SK-N-SH treated with all-trans-retinoic acid at 6 μM for 48 hours (cell line): ENCODE data around the gene GREB1.

Experiments used
- ATAC-seq: fragments of 200-7000 bp; cut with Tn5 transposase; 3 replicates; pipeline ENCODE4 v1.9.1; 2020; ENCODE audit warnings: mild to moderate bottlenecking, moderate library complexity
- ARNTL ChIP-seq: fragments of 450-650 bp; formaldehyde crosslinking; IDR thresholded peaks from 2 replicates; pipeline ENCODE4 v1.5.0; 2020; ENCODE audit warnings: low read depth, mild to moderate bottlenecking, moderate library complexity, borderline replicate concordance
- BACH2 ChIP-seq: fragments of 250-450 bp; sonication (Bioruptor Pico); IDR thresholded peaks from 2 replicates; pipeline ENCODE4 v1.9.0; 2021; ENCODE audit warnings: mild to moderate bottlenecking, borderline replicate concordance
- CSDC2 ChIP-seq: fragments of 250-450 bp; sonication (Bioruptor Pico); IDR thresholded peaks from 2 replicates; pipeline ENCODE4 v1.5.0; 2020; ENCODE audit warnings: mild to moderate bottlenecking, moderate library complexity
- ESRRG ChIP-seq: fragments of 250-450 bp; sonication (Bioruptor Pico); IDR thresholded peaks from 2 replicates; pipeline ENCODE4 v1.6.1; 2021; ENCODE audit warnings: mild to moderate bottlenecking
- GLIS3 ChIP-seq: fragments of 250-450 bp; sonication (Bioruptor Pico); IDR thresholded peaks from 2 replicates; pipeline ENCODE4 v1.5.0; 2020; ENCODE audit warnings: mild to moderate bottlenecking, moderate library complexity
- ISL1 ChIP-seq: fragments of 250-450 bp; sonication (Bioruptor Pico); IDR thresholded peaks from 2 replicates; pipeline ENCODE4 v2.1.2; 2022; ENCODE audit warnings: mild to moderate bottlenecking, moderate library complexity
- OSR1 ChIP-seq: fragments of 250-450 bp; sonication (Bioruptor Pico); IDR thresholded peaks from 2 replicates; pipeline ENCODE4 v1.8.0; 2022; ENCODE audit warnings: moderate library complexity, mild to moderate bottlenecking, inconsistent platforms
- PPARA ChIP-seq: fragments of 250-450 bp; sonication (Bioruptor Pico); IDR thresholded peaks from 2 replicates; pipeline ENCODE4 v1.5.0; 2020; ENCODE audit warnings: mild to moderate bottlenecking, borderline replicate concordance
- RARB ChIP-seq: fragments of 250-450 bp; sonication (Bioruptor Pico); IDR thresholded peaks from 2 replicates; pipeline ENCODE4 v1.8.0; 2021; ENCODE audit warnings: mild to moderate bottlenecking, moderate library complexity
- TCF4 ChIP-seq: fragments of 250-450 bp; sonication (Bioruptor Pico); IDR thresholded peaks from 2 replicates; pipeline ENCODE4 v1.8.0; 2021; ENCODE audit warnings: mild to moderate bottlenecking, moderate library complexity, borderline replicate concordance
- TOX ChIP-seq: fragments of 250-450 bp; sonication (Bioruptor Pico); IDR thresholded peaks from 2 replicates; pipeline ENCODE4 v1.8.0; 2021; ENCODE audit warnings: mild to moderate bottlenecking, moderate library complexity, borderline replicate concordance
- ZC3H10 ChIP-seq: fragments of 250-450 bp; sonication (Bioruptor Pico); IDR thresholded peaks from 2 replicates; pipeline ENCODE4 v1.5.1; 2021; ENCODE audit warnings: mild to moderate bottlenecking, moderate library complexity
- ZFP3 ChIP-seq: fragments of 250-450 bp; sonication (Bioruptor Pico); IDR thresholded peaks from 2 replicates; pipeline ENCODE4 v1.5.0; 2020; ENCODE audit warnings: mild to moderate bottlenecking, moderate library complexity
- ZFP30 ChIP-seq: fragments of 450-650 bp; formaldehyde crosslinking; IDR thresholded peaks from 2 replicates; pipeline ENCODE4 v1.5.0; 2022; ENCODE audit warnings: mild to moderate bottlenecking, moderate library complexity
- ZNF70 ChIP-seq: fragments of 450-650 bp; formaldehyde crosslinking; IDR thresholded peaks from 2 replicates; pipeline ENCODE4 v1.5.0; 2020; ENCODE audit warnings: mild to moderate bottlenecking, moderate library complexity
- ZNF8 ChIP-seq: fragments of 450-650 bp; formaldehyde crosslinking; IDR thresholded peaks from 2 replicates; pipeline ENCODE4 v1.5.0; 2020; ENCODE audit warnings: mild to moderate bottlenecking, moderate library complexity
- TF ChIP-seq, protein P1 (sequence below): fragments of 250-450 bp; sonication (Bioruptor Pico); IDR thresholded peaks from 2 replicates; pipeline ENCODE4 v1.8.0; 2020; ENCODE audit warnings: mild to moderate bottlenecking, moderate library complexity, borderline replicate concordance
- TF ChIP-seq, protein P2 (sequence below): fragments of 250-450 bp; sonication (Bioruptor Pico); IDR thresholded peaks from 2 replicates; pipeline ENCODE4 v1.5.0; 2020; ENCODE audit warnings: mild to moderate bottlenecking, moderate library complexity
- TF ChIP-seq, protein P3 (sequence below): fragments of 250-450 bp; sonication (Bioruptor Pico); IDR thresholded peaks from 2 replicates; pipeline ENCODE4 v1.5.1; 2021; ENCODE audit warnings: mild to moderate bottlenecking, moderate library complexity
- TF ChIP-seq, protein P4 (sequence below): fragments of 250-450 bp; sonication (Bioruptor Pico); IDR thresholded peaks from 2 replicates; pipeline ENCODE4 v1.5.1; 2020; ENCODE audit warnings: low read depth, mild to moderate bottlenecking, moderate library complexity

The GREB1 gene

DNA sequence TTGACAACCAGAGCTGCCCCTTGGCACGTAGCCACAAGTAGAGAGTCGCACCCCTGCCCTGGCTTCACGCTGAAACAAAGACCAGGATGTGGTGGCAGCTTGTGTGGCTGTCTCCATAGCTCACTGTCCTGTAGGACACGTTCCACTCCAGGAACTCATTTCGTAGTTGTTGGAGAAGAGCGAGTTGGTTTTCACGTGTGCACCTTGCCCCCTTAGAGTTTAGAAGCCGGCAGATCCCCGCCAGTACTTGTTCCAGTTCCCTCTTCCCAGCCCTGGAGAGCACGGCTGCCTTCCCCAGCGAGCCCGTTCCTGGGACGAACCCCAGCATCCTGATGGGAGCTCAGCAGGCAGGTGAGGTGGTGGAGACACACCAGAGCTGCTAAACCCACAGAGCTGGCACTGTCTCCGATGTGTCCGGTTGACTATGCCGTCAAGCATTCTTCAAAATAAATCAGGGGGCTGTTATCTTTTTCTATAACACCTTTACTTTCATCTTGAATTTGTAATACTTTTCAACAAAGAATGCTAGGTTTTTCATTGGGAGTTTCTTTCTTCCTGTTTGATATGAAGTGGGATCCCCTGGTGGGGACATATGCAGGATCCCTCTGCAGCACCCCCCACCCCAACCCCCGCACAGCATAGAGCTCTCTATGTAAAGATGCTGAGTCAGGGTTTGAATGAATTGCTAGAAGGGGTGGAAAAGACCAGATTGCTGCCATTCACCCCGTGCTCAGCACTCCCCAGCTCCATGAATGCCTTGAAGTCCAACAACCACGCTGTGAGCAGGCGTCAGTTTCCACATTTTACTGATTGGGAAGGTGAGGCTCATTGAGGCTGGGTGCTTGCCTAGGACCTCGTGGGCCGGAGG is 44.5 kb downstream of the GREB1 start:
- TF ChIP-seq ZC3H10 (CRISPR knock-in tag) (no peak), TOX (CRISPR knock-in tag) (no peak), ISL1 (CRISPR knock-in tag) (no peak), ARNTL (CRISPR knock-in tag) (no peak), OSR1 (CRISPR knock-in tag) (no peak), ZFP3 (no peak), RARB (CRISPR knock-in tag) (no peak), BACH2 (CRISPR knock-in tag) (no peak), PPARA (no peak), ZNF70 (CRISPR knock-in tag) (no peak), TCF4 (no peak), ESRRG (no peak), CSDC2 (no peak), ZFP30 (CRISPR knock-in tag) (no peak)
- TF ChIP-seq, protein P1, sequence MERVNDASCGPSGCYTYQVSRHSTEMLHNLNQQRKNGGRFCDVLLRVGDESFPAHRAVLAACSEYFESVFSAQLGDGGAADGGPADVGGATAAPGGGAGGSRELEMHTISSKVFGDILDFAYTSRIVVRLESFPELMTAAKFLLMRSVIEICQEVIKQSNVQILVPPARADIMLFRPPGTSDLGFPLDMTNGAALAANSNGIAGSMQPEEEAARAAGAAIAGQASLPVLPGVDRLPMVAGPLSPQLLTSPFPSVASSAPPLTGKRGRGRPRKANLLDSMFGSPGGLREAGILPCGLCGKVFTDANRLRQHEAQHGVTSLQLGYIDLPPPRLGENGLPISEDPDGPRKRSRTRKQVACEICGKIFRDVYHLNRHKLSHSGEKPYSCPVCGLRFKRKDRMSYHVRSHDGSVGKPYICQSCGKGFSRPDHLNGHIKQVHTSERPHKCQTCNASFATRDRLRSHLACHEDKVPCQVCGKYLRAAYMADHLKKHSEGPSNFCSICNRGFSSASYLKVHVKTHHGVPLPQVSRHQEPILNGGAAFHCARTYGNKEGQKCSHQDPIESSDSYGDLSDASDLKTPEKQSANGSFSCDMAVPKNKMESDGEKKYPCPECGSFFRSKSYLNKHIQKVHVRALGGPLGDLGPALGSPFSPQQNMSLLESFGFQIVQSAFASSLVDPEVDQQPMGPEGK (CRISPR knock-in tag), result no peak
- TF ChIP-seq, protein P2, sequence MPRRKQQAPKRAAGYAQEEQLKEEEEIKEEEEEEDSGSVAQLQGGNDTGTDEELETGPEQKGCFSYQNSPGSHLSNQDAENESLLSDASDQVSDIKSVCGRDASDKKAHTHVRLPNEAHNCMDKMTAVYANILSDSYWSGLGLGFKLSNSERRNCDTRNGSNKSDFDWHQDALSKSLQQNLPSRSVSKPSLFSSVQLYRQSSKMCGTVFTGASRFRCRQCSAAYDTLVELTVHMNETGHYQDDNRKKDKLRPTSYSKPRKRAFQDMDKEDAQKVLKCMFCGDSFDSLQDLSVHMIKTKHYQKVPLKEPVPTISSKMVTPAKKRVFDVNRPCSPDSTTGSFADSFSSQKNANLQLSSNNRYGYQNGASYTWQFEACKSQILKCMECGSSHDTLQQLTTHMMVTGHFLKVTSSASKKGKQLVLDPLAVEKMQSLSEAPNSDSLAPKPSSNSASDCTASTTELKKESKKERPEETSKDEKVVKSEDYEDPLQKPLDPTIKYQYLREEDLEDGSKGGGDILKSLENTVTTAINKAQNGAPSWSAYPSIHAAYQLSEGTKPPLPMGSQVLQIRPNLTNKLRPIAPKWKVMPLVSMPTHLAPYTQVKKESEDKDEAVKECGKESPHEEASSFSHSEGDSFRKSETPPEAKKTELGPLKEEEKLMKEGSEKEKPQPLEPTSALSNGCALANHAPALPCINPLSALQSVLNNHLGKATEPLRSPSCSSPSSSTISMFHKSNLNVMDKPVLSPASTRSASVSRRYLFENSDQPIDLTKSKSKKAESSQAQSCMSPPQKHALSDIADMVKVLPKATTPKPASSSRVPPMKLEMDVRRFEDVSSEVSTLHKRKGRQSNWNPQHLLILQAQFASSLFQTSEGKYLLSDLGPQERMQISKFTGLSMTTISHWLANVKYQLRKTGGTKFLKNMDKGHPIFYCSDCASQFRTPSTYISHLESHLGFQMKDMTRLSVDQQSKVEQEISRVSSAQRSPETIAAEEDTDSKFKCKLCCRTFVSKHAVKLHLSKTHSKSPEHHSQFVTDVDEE, result no peak
- no peak for ATAC-seq

DNA sequence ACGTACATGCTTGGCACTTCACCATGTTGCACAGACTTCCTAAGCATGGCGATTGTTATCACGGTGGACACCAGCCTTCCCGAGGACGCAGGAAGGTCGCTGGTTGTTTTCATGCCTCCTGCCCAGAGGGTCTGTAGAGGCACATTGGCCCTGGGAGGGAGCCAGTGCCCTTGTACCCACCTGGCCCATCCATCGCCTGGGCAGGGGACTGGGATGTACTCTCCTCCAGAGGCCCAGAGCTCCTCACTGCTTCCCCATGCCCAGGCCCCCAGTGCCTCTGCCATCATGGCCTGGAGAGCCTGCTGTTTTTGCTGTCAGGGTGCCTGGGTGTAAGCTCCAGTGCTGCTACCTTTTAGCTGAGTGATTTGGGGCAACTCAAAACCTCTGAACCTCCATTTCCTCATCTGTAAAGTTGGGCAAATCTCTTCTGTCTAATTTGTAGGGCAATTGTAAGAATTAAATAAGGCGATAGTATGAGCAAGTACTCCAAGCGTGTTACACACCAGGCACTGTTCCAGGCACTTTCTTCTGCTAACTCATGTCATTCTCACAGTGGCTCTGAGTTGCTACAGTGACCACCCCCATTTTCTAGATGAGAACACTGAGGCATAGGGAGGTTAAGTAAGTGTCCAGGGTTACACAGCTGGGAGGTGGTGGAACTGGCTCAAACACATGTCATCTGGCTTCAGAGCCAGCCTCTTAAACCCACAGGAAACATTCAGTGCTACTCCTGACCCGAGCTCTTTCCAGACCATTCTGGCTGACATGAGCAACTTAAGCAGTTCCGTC is 45.3 kb downstream of the GREB1 start:
- no peak for ATAC-seq
- TF ChIP-seq ESRRG, result no peak
- TF ChIP-seq ZNF8 (CRISPR knock-in tag), result no peak
- TF ChIP-seq GLIS3 (CRISPR knock-in tag), result no peak
- TF ChIP-seq, protein P3, sequence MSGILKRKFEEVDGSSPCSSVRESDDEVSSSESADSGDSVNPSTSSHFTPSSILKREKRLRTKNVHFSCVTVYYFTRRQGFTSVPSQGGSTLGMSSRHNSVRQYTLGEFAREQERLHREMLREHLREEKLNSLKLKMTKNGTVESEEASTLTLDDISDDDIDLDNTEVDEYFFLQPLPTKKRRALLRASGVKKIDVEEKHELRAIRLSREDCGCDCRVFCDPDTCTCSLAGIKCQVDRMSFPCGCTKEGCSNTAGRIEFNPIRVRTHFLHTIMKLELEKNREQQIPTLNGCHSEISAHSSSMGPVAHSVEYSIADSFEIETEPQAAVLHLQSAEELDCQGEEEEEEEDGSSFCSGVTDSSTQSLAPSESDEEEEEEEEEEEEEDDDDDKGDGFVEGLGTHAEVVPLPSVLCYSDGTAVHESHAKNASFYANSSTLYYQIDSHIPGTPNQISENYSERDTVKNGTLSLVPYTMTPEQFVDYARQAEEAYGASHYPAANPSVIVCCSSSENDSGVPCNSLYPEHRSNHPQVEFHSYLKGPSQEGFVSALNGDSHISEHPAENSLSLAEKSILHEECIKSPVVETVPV (CRISPR knock-in tag), result no peak
- TF ChIP-seq PPARA, result no peak
- TF ChIP-seq, protein P4, sequence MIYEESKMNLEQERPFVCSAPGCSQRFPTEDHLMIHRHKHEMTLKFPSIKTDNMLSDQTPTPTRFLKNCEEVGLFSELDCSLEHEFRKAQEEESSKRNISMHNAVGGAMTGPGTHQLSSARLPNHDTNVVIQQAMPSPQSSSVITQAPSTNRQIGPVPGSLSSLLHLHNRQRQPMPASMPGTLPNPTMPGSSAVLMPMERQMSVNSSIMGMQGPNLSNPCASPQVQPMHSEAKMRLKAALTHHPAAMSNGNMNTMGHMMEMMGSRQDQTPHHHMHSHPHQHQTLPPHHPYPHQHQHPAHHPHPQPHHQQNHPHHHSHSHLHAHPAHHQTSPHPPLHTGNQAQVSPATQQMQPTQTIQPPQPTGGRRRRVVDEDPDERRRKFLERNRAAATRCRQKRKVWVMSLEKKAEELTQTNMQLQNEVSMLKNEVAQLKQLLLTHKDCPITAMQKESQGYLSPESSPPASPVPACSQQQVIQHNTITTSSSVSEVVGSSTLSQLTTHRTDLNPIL (CRISPR knock-in tag), result no peak
- TF ChIP-seq ZFP30 (CRISPR knock-in tag), result no peak
- no peak for TF ChIP-seq RARB (CRISPR knock-in tag)
- no peak for TF ChIP-seq ZNF70 (CRISPR knock-in tag)
- TF ChIP-seq BACH2 (CRISPR knock-in tag), result no peak

DNA sequence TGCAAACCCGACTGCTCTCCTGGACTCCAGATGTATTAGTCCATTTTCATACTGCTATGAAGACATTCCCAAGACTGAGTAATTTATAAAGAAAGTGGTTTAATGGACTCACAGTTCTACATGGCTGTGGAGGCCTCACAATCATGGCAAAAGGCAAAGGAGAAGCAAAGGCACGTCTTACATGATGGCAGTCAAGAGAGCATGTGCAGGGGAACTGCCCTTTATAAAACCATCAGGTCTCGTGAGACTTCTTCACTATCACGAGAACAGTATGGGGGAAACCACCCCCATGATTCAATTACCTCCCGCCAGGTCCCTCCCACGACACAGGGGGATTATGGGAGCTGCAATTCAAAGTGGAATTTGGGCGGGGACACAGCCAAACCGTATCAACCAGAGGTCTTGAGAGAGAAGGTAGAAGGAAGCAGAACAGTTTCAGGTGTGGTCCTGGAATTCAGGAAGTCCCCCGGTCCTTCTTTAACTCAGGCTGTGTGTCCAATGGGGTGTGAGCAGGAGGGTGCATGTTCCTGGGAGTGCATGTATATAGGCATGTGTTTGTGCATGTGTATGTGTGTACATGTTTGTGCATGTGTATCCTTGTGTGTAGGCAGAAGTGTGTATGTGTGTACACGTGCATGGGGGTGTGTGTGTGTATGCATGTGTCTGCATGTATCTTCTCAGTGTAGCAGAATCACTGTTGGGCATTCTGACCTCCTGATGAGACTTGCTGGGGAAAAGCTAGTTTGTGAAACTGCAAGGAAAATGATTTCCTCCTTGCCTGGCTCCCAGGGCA is 46.2 kb downstream of the GREB1 start:
- no peak for ATAC-seq
- TF ChIP-seq ARNTL (CRISPR knock-in tag) (no peak), TOX (CRISPR knock-in tag) (no peak), GLIS3 (CRISPR knock-in tag) (no peak), PPARA (no peak), TCF4 (no peak), ZFP30 (CRISPR knock-in tag) (no peak), CSDC2 (no peak), ESRRG (no peak), ZNF70 (CRISPR knock-in tag) (no peak)
- TF ChIP-seq, protein P2, result no peak
- TF ChIP-seq, protein P3 (CRISPR knock-in tag), result no peak
